ENCODE measurements around the gene MAP3K21. TPM values are rescaled to one million over a fixed set of nuclear protein-coding genes. Genes with fewer than 3 reads are reported as not detected.

MAP3K21 gene
- polyA plus RNA-seq, 1 donor = 11.0 TPM

Other genes with a start within 250 kb of the MAP3K21 start
- 6.9 TPM for gene PCNX2, start 32.0 kb upstream of the MAP3K21 start, polyA plus RNA-seq